ENCODE data around the gene EML3.

GRCh38 chr11:62556108-62556874, 56.3 kb downstream of the EML3 start:
- TF ChIP-seq CTCF (IDR thresholded peaks at IDR 0.05) (no peak), TP53 (CRISPR knock-in tag; IDR thresholded peaks at IDR 0.05) (0 out of 2 replicates have a peak, but pooled peaks have one; percentile 19), POLR2A (IDR thresholded peaks at IDR 0.05; ENCODE audit: low read length) (no peak), JUN (IDR thresholded peaks at IDR 0.05) (peak; percentile 25 to 70; a peak in 4 of 5 replicates), CHD2 (IDR thresholded peaks at IDR 0.05; ENCODE audit: low read length, partially characterized antibody) (no peak), REST (IDR thresholded peaks at IDR 0.05) (no peak)

Data from A549 (cell line).